ENCODE measurements around the gene SEMA3A.
"Not testable (repeated sequence)": the region's sequence is repeated elsewhere in the genome, so short reads cannot be mapped to it uniquely, and the experiment has no call there.

SEMA3A gene

DNA sequence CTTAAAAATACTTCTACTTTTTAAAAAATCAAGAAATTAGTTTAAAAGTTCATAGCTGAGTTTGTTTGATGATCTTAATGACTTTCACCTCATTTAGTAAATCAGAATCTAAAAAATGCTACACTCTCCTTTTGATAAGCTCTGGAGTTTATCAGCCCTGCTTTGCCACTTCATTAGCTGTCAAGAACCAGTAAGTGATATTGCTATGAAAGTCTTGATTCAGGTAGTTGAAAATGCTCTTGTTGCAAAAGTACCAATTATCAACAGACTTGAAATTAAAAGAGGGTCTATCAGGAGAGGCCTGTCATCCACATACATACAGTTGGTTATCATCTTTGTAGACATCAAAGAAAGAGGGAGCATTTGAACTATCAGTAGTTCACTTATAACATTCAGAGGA is 41.6 kb downstream of the SEMA3A start:
- no peak for DNase-seq

DNA sequence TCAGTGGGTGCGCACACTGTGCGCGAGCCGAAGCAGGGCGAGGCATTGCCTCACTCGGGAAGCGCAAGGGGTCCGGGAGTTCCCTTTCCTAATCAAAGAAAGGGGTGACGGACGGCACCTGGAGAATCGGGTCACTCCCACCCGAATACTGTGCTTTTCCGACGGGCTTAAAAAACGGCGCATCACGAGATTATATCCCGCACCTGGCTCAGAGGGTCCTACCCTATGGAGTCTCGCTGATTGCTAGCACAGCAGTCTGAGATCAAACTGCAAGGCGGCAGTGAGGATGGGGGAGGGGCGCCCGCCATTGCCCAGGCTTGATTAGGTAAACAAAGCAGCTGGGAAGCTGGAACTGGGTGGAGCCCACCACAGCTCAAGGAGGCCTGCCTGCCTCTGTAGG is 44.2 kb downstream of the SEMA3A start:
- not testable (repeated sequence) for DNase-seq

DNA sequence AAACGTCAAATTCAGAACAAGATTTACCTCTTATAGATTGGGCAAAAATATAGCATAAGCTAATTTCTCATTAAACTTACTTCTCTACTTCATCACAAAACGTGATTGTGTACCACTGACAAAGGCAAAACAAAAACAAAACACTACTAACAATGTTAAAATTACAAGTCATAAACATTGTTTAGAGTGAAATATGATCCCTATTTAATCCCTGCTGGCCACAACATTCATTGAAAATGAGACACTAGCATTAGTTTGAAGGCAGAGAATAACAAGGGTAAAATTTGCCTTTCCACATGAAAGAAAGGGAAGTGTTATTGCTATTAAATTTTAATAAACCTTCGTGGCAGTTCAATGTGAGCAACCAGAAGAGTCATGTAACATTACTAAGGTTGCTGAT is 45.0 kb downstream of the SEMA3A start:
- DNase-seq: no peak

DNA sequence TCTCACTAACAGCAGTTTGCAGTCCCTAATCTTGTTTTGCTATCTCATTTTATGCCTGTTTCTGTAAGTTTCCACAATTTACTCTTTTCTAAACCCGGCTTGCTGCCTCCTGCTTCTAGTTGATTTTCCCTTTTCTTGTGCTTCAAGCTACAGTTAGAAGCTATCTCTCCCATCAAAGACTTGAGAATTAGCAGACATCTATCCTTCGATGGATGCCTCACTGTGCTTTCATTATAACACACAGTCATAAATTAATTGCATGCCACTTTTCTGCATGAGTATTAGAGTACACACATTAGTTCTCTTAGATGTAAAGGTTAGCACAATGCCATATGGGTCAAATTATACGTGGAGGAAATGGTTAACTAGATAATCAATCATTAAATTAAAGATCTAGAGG is 48.7 kb downstream of the SEMA3A start:
- DNase-seq: no peak

DNA sequence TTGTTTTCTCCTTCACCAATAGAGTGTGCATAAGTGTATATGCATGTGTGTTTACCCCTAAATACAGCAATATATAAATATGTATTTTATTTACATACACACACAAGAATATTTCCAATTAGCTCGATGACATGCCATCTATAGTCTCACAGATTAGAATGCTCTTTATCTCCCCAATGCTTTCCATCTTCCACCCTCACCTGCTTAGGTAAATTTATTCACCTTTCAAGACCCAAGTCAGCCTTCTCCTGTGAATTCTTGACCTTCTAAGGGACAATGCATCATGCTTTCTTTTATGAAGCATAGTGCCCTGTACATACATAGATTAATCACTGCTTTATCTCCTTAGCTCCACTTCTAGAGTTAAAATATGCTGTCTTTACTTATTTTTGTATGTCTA is 49.7 kb downstream of the SEMA3A start:
- DNase-seq: no peak

DNA sequence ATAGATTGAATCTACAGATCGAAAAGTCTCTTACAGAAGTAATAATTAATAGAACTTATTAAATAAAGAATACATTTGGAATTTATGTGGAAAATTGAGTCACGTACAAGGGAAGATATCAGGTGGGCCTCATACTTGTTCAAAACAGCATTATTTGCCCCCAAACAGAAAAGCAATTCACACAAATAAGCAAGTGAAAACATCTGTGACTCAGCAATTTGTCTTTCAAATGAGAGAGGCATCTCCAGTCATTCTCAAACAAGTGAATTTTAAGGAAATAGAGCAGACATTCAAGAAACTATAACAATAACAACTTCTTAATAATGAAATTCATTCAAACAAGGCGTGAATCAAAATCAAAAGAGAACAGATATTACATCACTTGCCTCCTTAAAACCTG is 50.1 kb downstream of the SEMA3A start:
- no peak for DNase-seq

DNA sequence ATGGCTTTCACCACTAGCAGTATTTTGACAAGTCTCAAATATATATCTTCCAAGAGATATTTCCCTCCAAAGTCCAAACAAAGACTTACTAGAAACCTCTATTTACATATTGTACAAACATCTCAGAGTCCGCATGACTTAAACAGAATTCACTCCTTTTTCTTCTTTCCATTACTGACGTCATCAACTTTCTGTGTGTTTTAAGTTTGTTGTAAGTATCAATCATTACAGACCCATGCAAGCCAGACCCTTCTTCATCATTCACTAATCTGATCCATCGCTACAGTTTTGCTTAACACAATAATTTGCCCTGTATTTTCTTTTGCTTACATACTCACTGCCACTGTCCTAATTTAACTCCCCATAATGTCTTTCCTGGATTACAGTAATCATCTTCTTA is 51.9 kb downstream of the SEMA3A start:
- DNase-seq: no peak

DNA sequence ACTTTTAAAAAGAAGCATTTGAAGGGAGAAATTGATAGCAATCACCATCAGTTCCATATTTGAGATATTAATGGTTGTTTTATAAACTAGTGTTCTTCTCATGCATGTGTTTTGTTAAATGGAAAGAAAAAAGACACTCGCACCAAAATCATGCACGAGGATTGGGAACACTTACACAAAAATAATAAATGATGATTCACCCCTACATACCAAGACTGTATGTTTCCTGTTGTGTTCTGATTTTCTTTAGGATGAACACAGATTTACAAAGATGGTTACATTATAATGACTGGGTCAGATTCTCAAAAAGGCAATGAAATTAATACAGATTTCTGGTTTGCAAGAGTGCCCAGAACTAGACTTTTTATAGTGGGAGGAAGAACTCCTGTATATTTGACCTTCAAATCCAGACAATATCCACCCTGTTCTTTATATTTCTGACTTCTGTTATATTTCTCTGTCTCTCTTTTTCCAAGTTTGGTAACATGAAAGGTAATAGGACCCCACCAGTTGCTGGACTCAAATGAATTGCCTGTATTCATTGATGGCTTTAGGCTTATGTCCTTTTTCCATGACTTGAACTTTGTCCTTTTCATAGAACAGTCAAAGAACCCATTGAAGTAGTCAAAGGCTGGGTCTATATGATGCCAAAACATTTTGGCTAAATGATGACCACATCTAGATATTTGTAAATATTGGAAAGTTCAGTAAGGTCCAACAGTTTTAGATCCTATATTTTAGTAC is 54.4 kb downstream of the SEMA3A start:
- DNase-seq: no peak

DNA sequence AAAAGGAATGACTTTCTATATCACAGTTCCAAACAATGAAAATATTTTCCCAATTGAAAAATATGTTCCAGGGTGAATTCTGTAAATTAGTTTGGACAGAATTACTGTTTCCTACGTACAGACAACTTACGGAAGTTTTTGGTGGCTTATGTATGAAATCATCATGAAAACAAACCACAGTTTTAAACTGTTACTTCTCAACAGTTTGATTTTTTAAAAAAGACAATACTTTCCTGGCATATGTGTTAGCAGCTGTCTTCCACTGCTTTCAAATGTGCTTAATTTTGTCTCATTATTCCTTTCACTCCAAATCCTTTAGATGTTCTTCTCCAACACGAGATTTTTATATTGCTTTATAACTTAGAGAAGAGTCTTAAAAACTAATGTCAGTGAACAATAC is 56.2 kb downstream of the SEMA3A start:
- DNase-seq: no peak

DNA sequence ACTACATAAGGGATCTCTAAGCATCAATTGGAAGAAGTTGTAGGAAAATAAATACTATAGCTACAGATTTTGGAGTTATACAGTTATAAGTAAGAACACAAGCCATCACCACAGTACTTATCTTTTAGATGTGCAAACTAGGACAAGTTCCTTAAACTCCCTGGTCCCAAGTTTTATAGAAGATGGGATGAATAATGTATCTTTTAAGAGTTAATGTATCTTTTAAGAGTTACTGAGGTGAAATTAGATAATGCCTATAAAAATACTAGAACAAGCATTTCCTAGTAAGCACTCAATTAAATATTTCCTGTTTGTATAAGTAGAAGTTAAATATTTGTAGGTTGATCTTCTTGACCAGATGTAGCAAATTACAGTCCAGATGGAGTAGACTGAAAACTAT is 56.8 kb downstream of the SEMA3A start:
- DNase-seq: no peak

DNA sequence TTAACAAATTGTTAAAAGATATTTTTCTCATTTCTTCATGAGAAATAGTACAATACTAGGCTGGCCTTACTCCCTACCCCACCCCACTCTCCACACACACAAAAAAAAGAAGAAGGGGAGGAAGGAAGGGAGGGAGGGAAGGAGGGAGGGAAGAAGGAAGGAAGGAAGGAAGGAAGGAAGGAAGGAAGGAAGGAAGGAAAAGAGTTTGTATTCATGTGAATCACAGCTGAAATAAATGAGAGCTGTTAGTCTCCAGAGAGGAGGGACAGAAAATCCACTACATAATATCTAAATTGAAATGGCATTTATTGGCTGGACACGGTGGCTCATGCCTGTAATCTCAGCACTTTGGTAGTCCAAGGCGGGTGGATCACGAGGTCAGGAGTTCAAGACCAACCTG is 57.8 kb downstream of the SEMA3A start:
- DNase-seq: no peak

DNA sequence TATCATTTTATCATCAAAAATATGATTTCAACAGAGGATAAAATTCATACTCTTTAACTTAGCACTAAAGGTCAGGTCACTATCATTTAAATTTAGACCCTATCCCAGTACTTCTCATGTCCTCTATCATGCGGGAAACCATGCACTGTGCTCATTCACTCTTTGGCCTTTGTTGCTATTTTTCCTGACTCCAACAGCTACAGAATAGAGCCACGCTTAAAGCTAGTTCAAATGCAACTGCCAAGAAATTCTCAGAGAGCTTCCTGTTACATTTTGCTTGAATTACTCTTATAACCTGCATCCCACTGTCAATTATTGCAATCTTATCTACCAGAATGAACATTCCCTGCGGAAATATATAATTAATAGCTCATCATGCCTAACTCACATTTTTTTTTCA is 58.3 kb downstream of the SEMA3A start:
- no peak for DNase-seq

DNA sequence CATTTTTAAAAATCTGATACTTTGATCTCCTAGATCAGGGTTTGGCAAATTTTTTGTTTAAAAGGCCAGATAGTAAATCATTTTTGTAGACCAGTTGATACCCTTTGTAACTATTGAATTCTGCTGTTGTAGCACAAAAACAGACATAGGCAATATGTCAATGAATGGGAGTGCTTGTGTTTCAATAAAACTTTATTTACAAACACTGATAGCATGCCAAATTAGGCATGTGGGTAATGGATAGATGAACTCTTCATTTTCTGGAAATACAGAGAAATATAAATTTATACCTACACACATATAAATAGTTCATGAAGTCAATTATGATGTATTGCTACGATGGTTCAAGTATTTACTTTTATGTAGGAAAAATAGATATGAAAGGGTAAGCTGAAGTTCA is 60.4 kb downstream of the SEMA3A start:
- DNase-seq: no peak

DNA sequence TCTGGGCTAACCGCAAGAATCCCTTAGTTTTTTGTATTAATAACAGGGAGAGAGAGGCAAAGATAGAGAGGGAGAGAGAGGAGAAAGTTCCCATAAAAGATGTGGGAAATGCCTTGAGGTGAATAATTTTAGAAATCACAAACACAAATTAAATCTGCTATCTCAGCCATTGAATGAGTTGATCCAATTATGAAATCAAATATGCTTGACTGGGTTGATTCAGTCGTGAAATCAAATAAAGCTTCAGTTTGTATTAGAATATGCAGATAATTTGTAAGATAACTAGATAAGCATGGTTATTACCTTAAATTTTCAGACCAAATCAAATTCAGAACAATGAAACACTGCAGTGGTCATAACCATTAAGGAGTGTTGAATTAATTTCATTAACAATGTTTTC is 68.9 kb downstream of the SEMA3A start:
- DNase-seq: no peak

DNA sequence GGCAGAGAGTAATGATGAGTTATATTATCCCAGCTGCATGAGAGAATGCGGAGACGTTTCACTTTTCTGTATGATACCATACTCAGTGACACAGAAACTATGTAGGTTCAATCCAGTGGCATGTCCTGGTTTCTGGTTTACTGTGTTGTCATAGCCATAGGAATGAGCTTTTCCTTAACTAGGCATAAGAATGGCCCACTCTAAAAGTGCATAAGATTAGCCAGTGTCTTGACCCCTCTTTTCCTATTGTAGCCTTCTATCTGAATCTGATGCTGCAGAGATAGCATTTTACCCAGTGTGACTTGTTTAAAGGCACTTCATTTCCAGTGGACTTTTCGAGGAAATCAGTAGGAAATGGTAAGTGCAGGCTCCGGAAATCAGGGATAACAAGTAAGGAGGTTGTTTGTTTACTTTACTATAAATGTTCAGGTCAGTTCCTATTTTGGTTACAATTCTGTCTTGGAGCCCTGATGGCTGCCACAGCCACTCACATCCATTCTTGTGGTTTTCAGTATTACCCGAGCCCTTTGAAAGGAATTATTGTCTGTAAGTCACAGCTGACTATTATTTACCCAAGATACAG is 70.5 kb downstream of the SEMA3A start:
- no peak for DNase-seq

DNA sequence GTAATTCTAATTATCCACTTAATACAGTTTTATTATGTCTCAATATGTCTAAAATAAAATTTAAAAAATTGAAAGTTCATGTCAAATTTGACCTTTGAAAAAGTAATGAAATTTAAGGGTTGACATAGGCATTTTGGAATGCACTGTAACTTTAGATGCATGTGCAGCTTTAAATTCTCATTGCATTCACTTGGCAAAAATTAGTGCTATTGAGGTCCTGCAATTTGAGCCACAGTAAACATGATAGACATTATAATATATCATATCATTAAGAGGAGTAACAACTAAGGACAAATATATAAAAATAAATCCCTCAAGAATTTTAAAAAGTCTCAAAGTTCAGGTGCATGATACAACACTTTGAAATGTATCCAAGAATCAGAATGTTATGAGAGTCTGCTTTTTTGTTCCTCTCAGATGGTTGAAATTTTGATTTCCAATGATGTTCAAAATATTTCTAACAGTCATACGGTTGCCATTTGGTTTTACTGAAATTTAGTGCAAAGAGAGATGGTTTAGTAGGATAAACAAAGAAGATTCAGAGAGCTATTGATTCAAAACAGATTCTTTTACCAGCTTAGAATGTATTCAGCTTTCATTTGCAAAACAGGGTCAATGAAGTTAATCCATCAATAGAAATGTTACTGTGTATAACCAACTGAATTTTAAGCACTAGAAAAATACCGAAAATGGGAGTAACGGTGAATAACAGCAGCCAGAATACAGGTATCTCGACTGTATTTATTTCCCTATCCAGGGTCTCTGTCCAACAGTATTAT is 71.8 kb downstream of the SEMA3A start:
- DNase-seq: no peak

DNA sequence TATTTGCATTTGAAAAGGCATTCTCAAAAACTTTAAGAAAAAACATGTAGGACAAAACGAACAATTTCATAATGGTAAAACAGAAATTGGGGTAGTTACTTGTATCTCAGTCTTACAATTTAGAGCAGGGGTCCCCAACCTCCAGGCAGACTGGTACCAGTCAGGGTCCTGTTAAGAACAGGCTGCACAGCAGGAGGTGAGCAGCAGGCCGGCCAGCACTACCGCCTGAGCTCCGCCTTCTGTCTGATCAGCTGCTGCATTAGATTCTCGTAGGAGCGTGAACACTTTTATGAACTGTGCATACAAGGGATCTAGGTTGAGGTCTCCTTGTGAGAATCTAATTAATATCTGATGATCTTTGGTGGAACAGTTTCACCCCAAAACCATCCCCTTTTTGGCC is 77.3 kb downstream of the SEMA3A start:
- DNase-seq: no peak

DNA sequence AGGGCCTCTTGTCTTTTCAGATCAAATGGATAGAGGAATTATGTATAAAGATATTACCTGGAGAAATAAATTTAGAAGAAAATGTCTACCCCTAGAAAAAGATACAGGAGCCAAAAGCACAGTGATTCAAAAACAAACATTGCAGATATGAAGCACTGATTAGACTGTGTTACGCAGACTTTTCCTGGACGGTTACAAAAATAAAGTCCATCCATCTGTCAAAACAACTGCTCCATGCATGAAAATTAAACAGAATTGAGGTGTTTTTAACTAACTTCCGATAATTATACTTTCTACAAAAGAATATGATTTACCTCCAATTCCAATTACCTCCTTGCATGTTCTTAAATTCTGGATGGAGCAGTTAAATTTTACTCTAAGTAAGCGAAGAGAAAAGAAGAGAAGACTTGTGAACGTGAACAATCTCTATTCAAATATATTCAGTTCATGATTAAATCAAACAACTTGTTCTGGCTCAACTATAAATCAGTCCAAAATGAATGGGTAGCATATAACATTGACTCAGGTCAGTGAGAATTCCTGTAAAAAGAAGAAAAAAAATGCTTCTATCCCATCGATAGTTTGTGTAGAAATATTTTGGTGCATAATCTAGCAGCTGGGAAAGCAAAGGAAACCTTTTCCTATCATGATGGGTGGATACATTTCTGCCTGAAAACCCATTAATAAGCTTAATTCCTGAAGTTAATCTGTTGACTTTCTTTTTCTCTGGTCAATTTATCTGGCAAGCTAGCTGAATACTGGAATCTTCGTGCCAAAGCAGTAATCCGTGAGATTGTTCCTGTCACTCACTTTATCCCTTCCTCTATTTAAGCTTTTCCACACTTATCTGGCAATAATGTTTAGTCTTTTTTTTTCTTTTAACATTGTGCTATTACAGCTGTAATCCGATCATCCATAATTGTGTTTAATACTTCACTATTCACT is 80.4 kb downstream of the SEMA3A start:
- DNase-seq: no peak

DNA sequence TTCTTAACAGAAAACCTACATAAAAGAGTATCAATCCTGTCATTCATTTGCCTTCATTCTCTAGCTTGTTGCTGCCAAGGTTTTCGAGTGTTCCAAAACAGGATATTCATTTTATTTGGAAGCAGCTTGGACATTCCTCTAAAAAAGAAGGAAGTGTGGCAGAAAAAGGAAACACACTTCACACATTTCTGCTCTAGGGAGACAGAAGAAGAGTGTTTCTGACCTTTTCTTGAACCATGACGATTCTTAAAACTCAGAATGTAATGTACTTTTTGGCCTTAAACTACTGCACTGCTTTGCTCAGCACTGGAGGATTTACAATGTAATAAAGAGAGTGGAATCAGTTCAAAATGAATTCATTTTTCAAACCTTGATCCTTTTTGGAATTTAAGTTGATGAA is 81.3 kb downstream of the SEMA3A start:
- no peak for DNase-seq

DNA sequence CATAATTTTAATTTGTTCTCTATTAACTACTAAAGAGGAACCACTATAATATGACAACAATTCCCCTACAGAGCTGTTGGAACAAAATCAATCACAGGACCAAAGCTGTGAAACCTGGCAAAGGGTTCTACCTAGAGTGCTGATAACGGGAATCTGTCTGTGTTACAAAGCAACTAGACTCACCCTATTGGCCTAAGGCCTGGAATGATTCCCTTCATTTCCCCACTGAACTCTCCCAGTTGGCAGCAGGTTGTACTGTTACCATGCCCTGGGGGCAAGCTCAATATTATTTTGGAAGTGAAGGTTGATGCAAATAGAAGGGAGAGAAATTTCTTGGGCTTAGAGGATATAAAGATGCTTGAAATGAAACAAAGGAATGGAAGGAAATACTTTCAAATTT is 81.8 kb downstream of the SEMA3A start:
- DNase-seq: no peak

DNA sequence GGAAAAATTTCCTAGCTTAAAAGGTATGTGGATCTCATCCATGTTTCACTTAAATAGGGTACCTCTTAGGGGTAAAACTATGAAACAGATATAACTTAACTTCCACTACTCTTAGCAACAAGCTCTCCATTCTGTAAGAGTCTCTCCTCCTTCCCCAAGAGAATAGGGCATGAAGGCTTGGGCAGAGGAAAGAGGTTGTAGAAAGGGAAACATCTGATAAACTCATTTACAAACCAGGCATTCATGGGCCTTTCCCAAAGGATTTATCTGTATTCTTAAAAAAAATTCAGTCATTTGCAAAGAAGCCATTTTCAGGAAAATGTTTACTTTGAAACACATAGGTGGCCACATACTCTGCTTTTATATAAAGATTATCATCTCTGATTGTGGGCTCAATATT is 82.7 kb downstream of the SEMA3A start:
- no peak for DNase-seq

DNA sequence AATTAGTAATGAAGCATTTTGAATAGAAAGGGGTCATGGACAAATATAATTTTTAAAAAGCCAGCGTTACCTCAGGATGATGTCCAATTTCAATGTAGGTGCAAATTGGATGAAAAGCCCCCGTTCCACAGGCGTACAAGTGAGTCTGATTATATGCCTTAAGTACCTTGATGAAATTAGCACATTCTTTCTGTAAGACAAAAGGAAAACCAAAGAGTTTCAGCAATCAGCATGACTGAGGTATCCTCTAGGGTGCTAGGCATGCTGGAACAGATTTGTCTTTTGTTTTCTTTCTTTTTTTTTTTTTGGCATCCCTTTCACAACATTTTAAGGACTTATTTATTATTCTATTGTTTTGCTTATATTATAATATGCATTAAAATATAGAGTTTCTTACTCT is 84.2 kb downstream of the SEMA3A start:
- no peak for DNase-seq

DNA sequence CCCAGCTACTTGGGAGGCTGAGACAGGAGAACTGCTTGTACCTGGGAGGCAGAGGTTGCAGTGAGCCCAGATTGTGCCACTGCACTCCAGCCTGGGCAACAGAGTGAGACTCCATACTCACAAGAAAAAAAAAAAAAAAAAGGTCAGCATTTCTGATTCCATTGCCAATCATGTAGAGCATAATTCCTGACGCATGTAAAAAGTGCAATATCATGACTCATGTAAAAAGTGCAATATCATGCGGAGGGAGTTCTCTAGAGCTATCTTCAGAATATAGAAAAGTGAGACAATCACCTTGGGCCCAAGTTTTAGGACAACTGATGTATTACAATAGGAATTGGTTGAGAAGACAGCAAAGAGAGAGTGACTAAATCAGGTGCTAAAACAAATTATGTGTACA is 85.8 kb downstream of the SEMA3A start:
- DNase-seq: no peak

All from CD4-positive, alpha-beta T cell treated with Interleukin-4 for 1 hour (primary cell).